Vagina (tissue), 2 donors: Measurements from ENCODE around the gene FAF2.

Experiments used
- CTCF ChIP-seq, 3 experiments: fragments of 450-650 bp in 2 of 3; fragments of 200-600 bp in 1 of 3; sonication (generic) in 1 of 3; IDR thresholded peaks; one replicate each; pipeline ENCODE4 v1.5.1; 2017 to 2019; ENCODE audit warnings: antibody characterized with exemption in 3 of 3, mild to moderate bottlenecking in 2 of 3, moderate library complexity in 2 of 3
- POLR2A ChIP-seq, 2 donors: fragments of 450-650 bp; IDR thresholded peaks; one replicate each; pipeline ENCODE4 v1.6.1; 2017; ENCODE audit warnings: antibody characterized with exemption in 2 of 2, mild to moderate bottlenecking in 2 of 2, moderate library complexity in 2 of 2
- POLR2AphosphoS5 ChIP-seq, 2 donors: sonication (generic); formaldehyde crosslinking; IDR thresholded peaks; one replicate each; pipeline ENCODE4 v1.9.0; 2017; ENCODE audit warnings: antibody characterized with exemption in 2 of 2, mild to moderate bottlenecking in 2 of 2, low read depth in 1 of 2; ENCODE audit not compliant: insufficient read depth in 1 of 2

- TF ChIP-seq CTCF (IDR thresholded peaks at IDR 0.05) = no peak
- no peak for TF ChIP-seq POLR2A (IDR thresholded peaks at IDR 0.05)
- no peak for TF ChIP-seq POLR2AphosphoS5 (IDR thresholded peaks at IDR 0.05; ENCODE audit: insufficient read depth in 1 of 2, low read depth in 1 of 2)
Measured at GRCh38 chr5:176525677-176526076, 77.5 kb downstream of the FAF2 start.
